Transverse colon (tissue), 4 donors: ENCODE data around the gene TEX29. TPM values are rescaled to one million over a fixed set of nuclear protein-coding genes. Genes with fewer than 3 reads are reported as not detected.

Experiments used
- DNase-seq: peaks from one replicate; pipeline ENCODE4 v3.0.0-alpha.2; 2019
- H3K27ac ChIP-seq, 4 donors: fragments of 200-600 bp; sonication (generic); 2 replicates each; pipeline ENCODE4 v1.5.1; 2016 to 2018; ENCODE audit warnings: inconsistent platforms in 4 of 4
- H3K27me3 ChIP-seq: fragments of 200-600 bp; sonication (generic); 2 replicates; pipeline ENCODE4 v1.5.1; 2017; ENCODE audit warnings: inconsistent platforms
- H3K36me3 ChIP-seq, 4 donors: fragments of 200-600 bp; sonication (generic); 2 replicates each; pipeline ENCODE4 v1.5.1; 2017 to 2019; ENCODE audit warnings: inconsistent platforms in 4 of 4
- H3K4me1 ChIP-seq, 4 donors: fragments of 200-600 bp; sonication (generic); 2 replicates each; pipeline ENCODE4 v1.5.1; 2017 to 2020; ENCODE audit warnings: inconsistent platforms in 4 of 4
- H3K4me3 ChIP-seq, 4 donors: fragments of 200-600 bp; sonication (generic); 1 replicate in 1 of 4; 2 replicates in 3 of 4; pipeline versions ENCODE4 v1.5.1 to v1.6.1; 2017 to 2019; ENCODE audit warnings: inconsistent platforms in 4 of 4
- H3K9me3 ChIP-seq, 2 donors: fragments of 200-600 bp; sonication (generic); 2 replicates each; pipeline ENCODE4 v1.5.1; 2017 to 2019; ENCODE audit warnings: inconsistent platforms in 2 of 2
- CTCF ChIP-seq, 5 experiments: fragments of 200-600 bp in 3 of 5; fragments of 450-650 bp in 2 of 5; sonication (generic) in 3 of 5; IDR thresholded peaks; 1 replicate in 2 of 5; 2 replicates in 3 of 5; pipeline ENCODE4 v1.5.1; 2016 to 2017; ENCODE audit warnings: antibody characterized with exemption in 5 of 5, inconsistent platforms in 3 of 5, mild to moderate bottlenecking in 2 of 5, moderate library complexity in 1 of 5
- EP300 ChIP-seq: sonication (generic); formaldehyde crosslinking; IDR thresholded peaks from one replicate; pipeline ENCODE4 v1.6.1; 2017; ENCODE audit warnings: antibody characterized with exemption, low read depth
- POLR2A ChIP-seq: fragments of 450-650 bp; IDR thresholded peaks from one replicate; pipeline ENCODE4 v1.6.1; 2016; ENCODE audit warnings: antibody characterized with exemption, mild to moderate bottlenecking, moderate library complexity
- POLR2AphosphoS5 ChIP-seq, 3 donors: sonication (generic); formaldehyde crosslinking; IDR thresholded peaks; one replicate each; pipeline ENCODE4 v1.6.1; 2016; ENCODE audit warnings: antibody characterized with exemption in 3 of 3
- WGBS, 2 donors: methylation state at CpG; one replicate each; pipeline ENCODE4 v1.1.5; 2018; ENCODE audit warnings: low coverage in 1 of 2; 5-methylcytosine and 5-hydroxymethylcytosine counted together
- in situ Hi-C, 4 donors: fragments of 200-750 bp; cut with MboI; loops; one replicate each; pipeline versions ENCODE4 v1.15.0 to v1.15.1; 2017; ENCODE audit warnings: low sequenced_read_pairs in 3 of 4, low pct_ligation_motif_present in 1 of 4, low pct_unique_long_range_greater_than_20kb in 1 of 4
- intact Hi-C: fragments of 100-400 bp; cut with DNase I; formaldehyde crosslinking; loops from one replicate; pipeline ENCODE4 v1.15.1; 2023; ENCODE audit warnings: low total_unique reads
- total RNA-seq, 4 donors: library from RNA; depleted of rRNA; stranded (reverse); fragments of >200 nt; gene quantifications; one replicate each; pipeline ENCODE4 v1.1.0, GENCODE V29; 2016

The TEX29 gene
- total RNA-seq, 4 donors from 2014 or later: not detected

GRCh38 chr13:111385183-111385857, 64.9 kb downstream of the TEX29 start:
- Histone ChIP-seq H3K36me3 (no peaks in the 10 kb centered on the region), H3K4me3 (no peak overlapping the region), H3K4me1 (no peaks in the 10 kb centered on the region), H3K27me3 (no peaks in the 10 kb centered on the region), H3K9me3 (no peaks in the 10 kb centered on the region), H3K27ac (no peak overlapping the region)
- TF ChIP-seq POLR2A: no peak
- no peak for TF ChIP-seq EP300
- 75 to 76% methylated on average over 6 of the region's 6 CpGs for WGBS, 2 donors
- in situ Hi-C loops (no loop called here), intact Hi-C loops (no loop called here)
- no peak for DNase-seq

GRCh38 chr13:111387026-111387871, 66.8 kb downstream of the TEX29 start:
- H3K9me3 ChIP-seq: no peaks in the 10 kb centered on the region
- H3K4me3 ChIP-seq: no peak overlapping the region
- no peak for DNase-seq
- no peaks in the 10 kb centered on the region for H3K36me3 ChIP-seq
- intact Hi-C loops: no loop called here
- 80% methylated on average over 2 to 24 of the region's 24 CpGs for WGBS, 2 donors
- TF ChIP-seq POLR2A (no peak), POLR2AphosphoS5 (IDR thresholded peaks at IDR 0.05) (no peak), EP300 (no peak), CTCF (IDR thresholded peaks at IDR 0.05) (no peak)
- H3K4me1 ChIP-seq: no peaks in the 10 kb centered on the region
- H3K27me3 ChIP-seq: no peaks in the 10 kb centered on the region
- H3K27ac ChIP-seq: no peak overlapping the region
- in situ Hi-C loops: no loop called here

GRCh38 chr13:111387945-111388600, 67.6 kb downstream of the TEX29 start:
- intact Hi-C loops: no loop called here
- in situ Hi-C loops: no loop called here

GRCh38 chr13:111388851-111389500, 68.5 kb downstream of the TEX29 start:
- H3K9me3 ChIP-seq: no peaks in the 10 kb centered on the region
- H3K27ac ChIP-seq: no peak overlapping the region
- intact Hi-C loops (no loop called here), in situ Hi-C loops (no loop called here)
- no peak overlapping the region for H3K4me3 ChIP-seq
- DNase-seq: no peak
- TF ChIP-seq POLR2AphosphoS5 (IDR thresholded peaks at IDR 0.05) (no peak), CTCF (IDR thresholded peaks at IDR 0.05) (no peak), EP300 (no peak), POLR2A (no peak)
- WGBS, 2 donors: 33 to 80% methylated on average over 1 to 19 of the region's 19 CpGs
- H3K36me3 ChIP-seq: no peaks in the 10 kb centered on the region
- H3K27me3 ChIP-seq: no peaks in the 10 kb centered on the region
- no peaks in the 10 kb centered on the region for H3K4me1 ChIP-seq

More at GRCh38 chr13:111387945-111388600, 67.6 kb downstream of the TEX29 start:
- Histone ChIP-seq H3K36me3 (no peaks in the 10 kb centered on the region), H3K4me1 (no peaks in the 10 kb centered on the region), H3K9me3 (no peaks in the 10 kb centered on the region), H3K27me3 (no peaks in the 10 kb centered on the region), H3K4me3 (no peak overlapping the region), H3K27ac (no peak overlapping the region)
- no peak for DNase-seq
- TF ChIP-seq CTCF (IDR thresholded peaks at IDR 0.05) (no peak), POLR2A (no peak), POLR2AphosphoS5 (IDR thresholded peaks at IDR 0.05) (no peak), EP300 (no peak)
- WGBS, 2 donors: 86 to 89% methylated on average over 3 to 18 of the region's 18 CpGs
